Gastrocnemius medialis (tissue), 4 donors: ENCODE results near the gene MRPS18C.
"Not testable (repeated sequence)": the region's sequence is repeated elsewhere in the genome, so short reads cannot be mapped to it uniquely, and the experiment has no call there.

Experiments
- POLR2A ChIP-seq, 2 donors: fragments of 450-650 bp; IDR thresholded peaks; one replicate each; pipeline ENCODE4 v1.6.1; 2017; ENCODE audit warnings: antibody characterized with exemption in 2 of 2, mild to moderate bottlenecking in 2 of 2, moderate library complexity in 2 of 2
- TF ChIP-seq, protein P1 (sequence below), 5 experiments: fragments of 450-650 bp in 3 of 5; fragments of 200-600 bp in 2 of 5; sonication (generic) in 2 of 5; IDR thresholded peaks in 4 of 5; conservative IDR thresholded peaks in 1 of 5; 1 replicate in 4 of 5; 2 replicates in 1 of 5; pipeline ENCODE4 v1.5.1; 2016 to 2019; ENCODE audit warnings: antibody characterized with exemption in 5 of 5, mild to moderate bottlenecking in 3 of 5, moderate library complexity in 3 of 5

DNA sequence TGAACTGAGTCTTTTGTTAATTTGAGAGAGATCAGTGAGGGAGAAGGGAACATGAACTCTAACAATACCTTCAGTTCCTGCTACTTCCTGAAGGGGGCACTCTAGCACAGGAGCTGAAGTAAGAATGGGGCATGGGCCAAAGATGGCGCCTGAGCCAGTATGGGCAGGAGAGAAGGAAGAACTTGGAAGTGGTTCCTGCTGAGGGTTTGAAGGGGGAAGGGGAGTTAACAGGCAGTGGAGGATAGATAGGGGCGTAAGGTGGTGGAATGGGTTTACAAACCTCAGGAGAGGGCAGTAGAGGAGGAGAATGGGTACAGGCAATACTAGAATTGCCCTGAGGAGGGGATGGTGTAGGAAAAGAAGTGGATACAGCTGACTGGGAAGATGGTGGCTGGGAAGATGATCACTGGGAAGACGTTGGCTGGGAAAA lies 53.3 kb downstream of the MRPS18C start:
- TF ChIP-seq, protein P1, sequence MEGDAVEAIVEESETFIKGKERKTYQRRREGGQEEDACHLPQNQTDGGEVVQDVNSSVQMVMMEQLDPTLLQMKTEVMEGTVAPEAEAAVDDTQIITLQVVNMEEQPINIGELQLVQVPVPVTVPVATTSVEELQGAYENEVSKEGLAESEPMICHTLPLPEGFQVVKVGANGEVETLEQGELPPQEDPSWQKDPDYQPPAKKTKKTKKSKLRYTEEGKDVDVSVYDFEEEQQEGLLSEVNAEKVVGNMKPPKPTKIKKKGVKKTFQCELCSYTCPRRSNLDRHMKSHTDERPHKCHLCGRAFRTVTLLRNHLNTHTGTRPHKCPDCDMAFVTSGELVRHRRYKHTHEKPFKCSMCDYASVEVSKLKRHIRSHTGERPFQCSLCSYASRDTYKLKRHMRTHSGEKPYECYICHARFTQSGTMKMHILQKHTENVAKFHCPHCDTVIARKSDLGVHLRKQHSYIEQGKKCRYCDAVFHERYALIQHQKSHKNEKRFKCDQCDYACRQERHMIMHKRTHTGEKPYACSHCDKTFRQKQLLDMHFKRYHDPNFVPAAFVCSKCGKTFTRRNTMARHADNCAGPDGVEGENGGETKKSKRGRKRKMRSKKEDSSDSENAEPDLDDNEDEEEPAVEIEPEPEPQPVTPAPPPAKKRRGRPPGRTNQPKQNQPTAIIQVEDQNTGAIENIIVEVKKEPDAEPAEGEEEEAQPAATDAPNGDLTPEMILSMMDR (IDR thresholded peaks at IDR 0.05 in 4 of 5, conservative IDR thresholded peaks at IDR 0.05 in 1 of 5): peak; percentile 83 to 91 (median 89)
- not testable (repeated sequence) for TF ChIP-seq POLR2A (IDR thresholded peaks at IDR 0.05)
